Measurements from ENCODE around the gene BPIFB4. TPM values are rescaled to one million over a fixed set of nuclear protein-coding genes. Genes with fewer than 3 reads are reported as not detected.

Gene BPIFB4
- total and polyA plus RNA-seq, 2 experiments from 2014 or later = not detected

GRCh38 chr20:33083544-33084340 lies 4.3 kb downstream of the BPIFB4 start:
- peaks cover 4% of the 10 kb centered on the region for H3K27me3 Mint-ChIP-seq (ENCODE audit: insufficient read depth, low read depth, poor library complexity)
- Histone ChIP-seq H3K4me1 (ENCODE audit: insufficient read depth) (no peaks in the 10 kb centered on the region), H3K27ac (ENCODE audit: low read depth) (no peak overlapping the region), H3K79me2 (replicated peaks; ENCODE audit: insufficient read depth) (no peaks in the 10 kb centered on the region), H3K9me2 (ENCODE audit: insufficient read depth) (no peaks in the 10 kb centered on the region), H3K36me3 (ENCODE audit: insufficient read depth) (no peaks in the 10 kb centered on the region), H3K27me3 (ENCODE audit: insufficient read depth) (no peaks in the 10 kb centered on the region), H3K4me2 (no peak overlapping the region), H4K20me1 (replicated peaks; ENCODE audit: insufficient read depth) (no peaks in the 10 kb centered on the region), H3K4me3 (no peak overlapping the region), H2AFZ (no peak overlapping the region), H3F3A (replicated peaks; ENCODE audit: low read depth) (no peaks in the 10 kb centered on the region)
- H3K27ac Mint-ChIP-seq = no peak overlapping the region
- no peak overlapping the region for H3K4me3 Mint-ChIP-seq
- no peak for DNase-seq (ENCODE audit: low spot score)
- TF ChIP-seq STAT1 (IDR thresholded peaks at IDR 0.05; ENCODE audit: unreplicated experiment) (no peak), ZNF462 (CRISPR knock-in tag; IDR thresholded peaks at IDR 0.05) (no peak), POLR2AphosphoS5 (IDR thresholded peaks at IDR 0.05; ENCODE audit: low read depth) (no peak), ZNF331 (CRISPR knock-in tag; IDR thresholded peaks at IDR 0.05; ENCODE audit: low read depth) (no peak), EZH2 (IDR thresholded peaks at IDR 0.05; ENCODE audit: low read depth, unreplicated experiment) (no peak), ZNF114 (CRISPR knock-in tag; IDR thresholded peaks at IDR 0.05) (no peak), CREB1 (CRISPR knock-in tag; IDR thresholded peaks at IDR 0.05; ENCODE audit: low read depth) (no peak), REST (IDR thresholded peaks at IDR 0.05; ENCODE audit: unreplicated experiment) (no peak)
- TF ChIP-seq, protein P1, sequence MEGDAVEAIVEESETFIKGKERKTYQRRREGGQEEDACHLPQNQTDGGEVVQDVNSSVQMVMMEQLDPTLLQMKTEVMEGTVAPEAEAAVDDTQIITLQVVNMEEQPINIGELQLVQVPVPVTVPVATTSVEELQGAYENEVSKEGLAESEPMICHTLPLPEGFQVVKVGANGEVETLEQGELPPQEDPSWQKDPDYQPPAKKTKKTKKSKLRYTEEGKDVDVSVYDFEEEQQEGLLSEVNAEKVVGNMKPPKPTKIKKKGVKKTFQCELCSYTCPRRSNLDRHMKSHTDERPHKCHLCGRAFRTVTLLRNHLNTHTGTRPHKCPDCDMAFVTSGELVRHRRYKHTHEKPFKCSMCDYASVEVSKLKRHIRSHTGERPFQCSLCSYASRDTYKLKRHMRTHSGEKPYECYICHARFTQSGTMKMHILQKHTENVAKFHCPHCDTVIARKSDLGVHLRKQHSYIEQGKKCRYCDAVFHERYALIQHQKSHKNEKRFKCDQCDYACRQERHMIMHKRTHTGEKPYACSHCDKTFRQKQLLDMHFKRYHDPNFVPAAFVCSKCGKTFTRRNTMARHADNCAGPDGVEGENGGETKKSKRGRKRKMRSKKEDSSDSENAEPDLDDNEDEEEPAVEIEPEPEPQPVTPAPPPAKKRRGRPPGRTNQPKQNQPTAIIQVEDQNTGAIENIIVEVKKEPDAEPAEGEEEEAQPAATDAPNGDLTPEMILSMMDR (conservative IDR thresholded peaks at IDR 0.05; ENCODE audit: low read depth in 2 of 2) = no peak
- TF ChIP-seq, protein P2, sequence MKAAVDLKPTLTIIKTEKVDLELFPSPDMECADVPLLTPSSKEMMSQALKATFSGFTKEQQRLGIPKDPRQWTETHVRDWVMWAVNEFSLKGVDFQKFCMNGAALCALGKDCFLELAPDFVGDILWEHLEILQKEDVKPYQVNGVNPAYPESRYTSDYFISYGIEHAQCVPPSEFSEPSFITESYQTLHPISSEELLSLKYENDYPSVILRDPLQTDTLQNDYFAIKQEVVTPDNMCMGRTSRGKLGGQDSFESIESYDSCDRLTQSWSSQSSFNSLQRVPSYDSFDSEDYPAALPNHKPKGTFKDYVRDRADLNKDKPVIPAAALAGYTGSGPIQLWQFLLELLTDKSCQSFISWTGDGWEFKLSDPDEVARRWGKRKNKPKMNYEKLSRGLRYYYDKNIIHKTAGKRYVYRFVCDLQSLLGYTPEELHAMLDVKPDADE (IDR thresholded peaks at IDR 0.05) = no peak
- no peaks in the 10 kb centered on the region for H3K9me3 Mint-ChIP-seq
- no peaks in the 10 kb centered on the region for H3K4me1 Mint-ChIP-seq
- no peaks in the 10 kb centered on the region for H3K36me3 Mint-ChIP-seq (ENCODE audit: low read depth)
- ATAC-seq = no peak

Measured in GM23338 (cell line).